BJ (cell line): ENCODE data around the gene CAV2. TPM values are rescaled to one million over a fixed set of nuclear protein-coding genes. Genes with fewer than 3 reads are reported as not detected.

ENCODE experiments used
- CTCF ChIA-PET: fragments of 350-600 bp; formaldehyde crosslinking; extraction: SDS; loops from one replicate; lab custom pipeline; 2021; ENCODE audit warnings: antibody characterized with exemption, inconsistent platforms; lab: Yijun Ruan, JAX
- POLR2A ChIA-PET: fragments of 300-600 bp; sonication (Branson Sonifier 250); formaldehyde crosslinking; extraction: SDS; loops from one replicate; lab custom pipeline; 2021; ENCODE audit warnings: antibody characterized with exemption; lab: Charles Lee
- DNase-seq: peaks from one replicate; pipeline ENCODE4 v3.0.0-alpha.2; 2011; ENCODE audit warnings: low read depth
- H3K27me3 ChIP-seq: 2 replicates; pipeline ENCODE4 v1.6.0; 2011; ENCODE audit warnings: low read length; ENCODE audit not compliant: control insufficient read depth, insufficient read depth
- H3K36me3 ChIP-seq: 2 replicates; pipeline ENCODE4 v1.5.1; 2011; ENCODE audit warnings: low read length; ENCODE audit not compliant: control insufficient read depth, insufficient read depth
- H3K4me3 ChIP-seq: 2 replicates; pipeline ENCODE4 v1.5.1; 2011; ENCODE audit warnings: low read depth, mild to moderate bottlenecking, control low read depth, low read length
- CTCF ChIP-seq: IDR thresholded peaks from 2 replicates; pipeline ENCODE4 v1.5.1; 2011; ENCODE audit warnings: low read depth, mild to moderate bottlenecking, control low read depth, inconsistent platforms, low read length, moderate library complexity; ENCODE audit not compliant: insufficient read depth
- polyA plus RNA-seq: library from polyadenylated mRNA; depleted of rRNA; stranded (reverse); fragments of >200 nt; gene quantifications from 2 replicates; pipeline ENCODE4 v1.2.3, GENCODE V29; 2011

The CAV2 gene
- polyA plus RNA-seq, 1 experiment, result 245 TPM

- DNase-seq, result no peak
- CTCF ChIA-PET, result interaction anchor here (0.8 to 3.9 kb wide), 32 partner anchors 9 to 352 kb away, joined by 3 to 56 read pairs (median 6); partner anchors contain the start of gene CAV2
Measured at GRCh38 chr7:116525298-116525912, 25.9 kb downstream of the CAV2 start.

GRCh38 chr7:116525913-116526861 lies 26.6 kb downstream of the CAV2 start:
- DNase-seq, result no peak
- ChIA-PET CTCF (interaction anchor here (0.6 to 3.9 kb wide), 48 partner anchors 9 to 560 kb away, joined by 3 to 56 read pairs (median 4); partner anchors contain the start of genes CAV2 and MET), POLR2A (interaction anchor here (0.5 to 1.7 kb wide), 7 partner anchors 27 to 266 kb away, joined by 3 to 7 read pairs (median 3); partner anchors contain the start of gene CAV2)
- no peaks in the 10 kb centered on the region for H3K27me3 ChIP-seq
- TF ChIP-seq CTCF, result peak; percentile 58
- peaks cover 7% of the 10 kb centered on the region; the same call in 1 of the 2 replicates for H3K36me3 ChIP-seq
- peak overlapping the region; percentile 73 for H3K4me3 ChIP-seq

More at GRCh38 chr7:116525298-116525912, 25.9 kb downstream of the CAV2 start:
- H3K27me3 ChIP-seq, result no peaks in the 10 kb centered on the region
- POLR2A ChIA-PET, result interaction anchor here (0.5 to 1.7 kb wide), 4 partner anchors 26 to 265 kb away, joined by 3 to 7 read pairs (median 4); partner anchors contain the start of gene CAV2
- H3K4me3 ChIP-seq, result peak overlapping the region; percentile 73
- TF ChIP-seq CTCF, result 0 out of 2 replicates have a peak, but pooled peaks have one; percentile 9
- H3K36me3 ChIP-seq, result peaks cover 3% of the 10 kb centered on the region; the same call in 1 of the 2 replicates

- CTCF ChIA-PET, result interaction anchor here (0.6 to 3.9 kb wide), 35 partner anchors 8 to 559 kb away, joined by 3 to 56 read pairs (median 5); partner anchors contain the start of genes CAV2 and MET
- no peak for DNase-seq
- H3K36me3 ChIP-seq, result peaks cover 7% of the 10 kb centered on the region; the same call in 1 of the 2 replicates
- TF ChIP-seq CTCF, result no peak
- POLR2A ChIA-PET, result interaction anchor here (0.7 to 1.7 kb wide), 4 partner anchors 84 to 267 kb away, joined by 3 to 7 read pairs (median 3); no protein-coding TSS in a partner anchor
- H3K27me3 ChIP-seq, result no peaks in the 10 kb centered on the region
- peak overlapping the region; percentile 73 for H3K4me3 ChIP-seq
Measured at GRCh38 chr7:116526897-116527296, 27.4 kb downstream of the CAV2 start.

- Histone ChIP-seq H3K27me3 (no peaks in the 10 kb centered on the region), H3K36me3 (peaks cover 7% of the 10 kb centered on the region; the same call in 1 of the 2 replicates), H3K4me3 (peak overlapping the region; percentile 73)
- CTCF ChIA-PET, result interaction anchor here (0.7 to 3.9 kb wide), 10 partner anchors 16 to 285 kb away, joined by 3 to 56 read pairs (median 22); partner anchors contain the start of gene MET
- no peak for TF ChIP-seq CTCF
- no peak for DNase-seq
- POLR2A ChIA-PET, result interaction anchor here (0.5 to 1.3 kb wide), 3 partner anchors 100 to 286 kb away, joined by 3 to 4 read pairs (median 4); no protein-coding TSS in a partner anchor
Measured at GRCh38 chr7:116527521-116527920, 28.0 kb downstream of the CAV2 start.
